Stimulated activated CD4-positive, alpha-beta T cell treated with anti-CD3 and anti-CD28 coated beads, Interleukin-4, amount 100 ng/mL, for 4 hours (primary cell): ENCODE data around the gene CORT.
"Not testable (repeated sequence)": the region's sequence is repeated elsewhere in the genome, so short reads cannot be mapped to it uniquely, and the experiment has no call there.

Experiments
- DNase-seq, 2 experiments: peaks; one replicate each; pipeline ENCODE4 v3.0.0-alpha.2; 2020

CORT gene

DNA sequence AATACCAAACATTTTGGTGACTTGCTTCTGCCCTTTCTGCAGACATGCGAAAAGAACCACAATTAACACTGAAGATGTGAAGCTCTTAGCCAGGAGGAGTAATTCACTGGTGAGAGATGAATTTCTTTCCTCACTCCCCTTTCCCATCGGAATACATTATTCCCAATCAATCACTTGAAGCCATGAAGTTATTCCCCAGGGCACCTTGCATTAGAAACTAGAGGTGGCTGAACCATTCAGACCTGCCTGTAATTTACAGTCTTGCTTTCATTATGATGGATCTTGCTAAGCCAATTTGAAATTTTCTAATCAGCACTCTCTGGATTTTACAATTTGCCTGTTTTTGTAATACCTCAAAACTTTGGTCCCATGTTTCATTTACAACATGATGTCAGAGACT lies 9.5 kb upstream of the CORT start:
- no peak for DNase-seq

DNA sequence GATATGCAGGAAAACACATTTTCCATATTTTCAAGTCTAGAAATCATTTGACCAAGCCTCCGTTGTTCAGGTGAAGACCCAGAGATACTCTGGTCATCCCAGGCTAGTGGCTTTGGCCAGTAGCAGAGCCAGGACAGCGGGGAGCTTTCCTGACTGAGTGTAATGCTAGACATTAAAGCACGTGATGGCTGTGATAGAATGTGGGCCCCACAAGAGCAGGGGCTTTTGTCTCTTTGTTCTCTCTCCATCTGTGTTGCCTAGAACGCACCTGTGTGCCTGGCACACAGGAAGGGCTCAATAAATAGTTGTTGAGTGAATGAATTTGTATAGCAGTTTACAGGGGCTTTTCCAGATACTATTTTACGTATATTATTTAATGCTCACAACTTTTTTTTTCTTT lies 9.0 kb upstream of the CORT start:
- no peak for DNase-seq

DNA sequence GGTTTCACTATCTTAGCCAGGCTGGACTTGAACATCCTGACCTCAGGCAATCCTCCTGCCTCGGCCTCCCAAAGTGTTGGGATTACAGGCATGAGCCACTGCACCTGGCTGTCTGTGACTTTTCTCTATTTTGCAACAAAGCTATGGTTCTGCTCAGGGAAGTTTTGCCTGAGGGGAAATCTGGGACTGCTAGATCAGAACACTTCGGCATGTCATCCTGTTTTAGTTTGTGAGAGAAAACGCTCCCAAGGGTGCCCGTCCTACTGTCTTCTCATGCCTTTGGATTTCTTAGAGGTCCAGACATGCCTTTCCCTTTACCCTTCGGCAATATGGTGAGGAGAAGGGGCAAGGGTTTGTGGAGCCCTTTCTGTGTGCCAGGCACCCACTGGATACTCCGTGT lies 5.6 kb upstream of the CORT start:
- DNase-seq, result no peak

DNA sequence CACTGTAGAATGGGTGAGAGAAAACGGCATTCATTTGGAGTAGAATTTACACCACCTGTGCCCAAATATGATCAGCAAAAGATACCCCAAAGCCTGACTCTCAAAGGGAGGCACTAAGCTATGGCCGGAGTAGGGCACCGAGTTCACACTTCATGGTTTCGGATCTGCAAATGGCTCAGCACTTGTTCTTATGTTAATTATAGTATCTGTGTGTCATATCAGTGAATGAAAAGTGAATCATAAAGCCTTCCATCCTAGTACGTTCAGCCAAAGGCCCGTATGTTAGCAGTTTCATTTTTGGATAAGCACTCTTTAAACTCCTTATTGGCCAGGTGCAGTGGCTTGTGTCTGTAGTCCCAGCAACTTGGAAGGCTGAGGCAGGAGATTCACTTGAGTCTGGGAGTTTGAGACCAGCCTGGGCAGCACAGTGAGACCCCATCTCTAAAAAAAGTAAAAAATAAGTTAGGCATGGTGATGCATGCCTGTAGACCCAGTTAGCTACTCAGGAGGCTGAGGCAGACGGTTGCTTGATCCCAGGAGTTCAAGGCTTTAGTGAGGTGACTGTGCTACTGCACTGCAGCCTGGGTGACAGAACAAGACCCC lies 4.9 kb upstream of the CORT start:
- no peak for DNase-seq

DNA sequence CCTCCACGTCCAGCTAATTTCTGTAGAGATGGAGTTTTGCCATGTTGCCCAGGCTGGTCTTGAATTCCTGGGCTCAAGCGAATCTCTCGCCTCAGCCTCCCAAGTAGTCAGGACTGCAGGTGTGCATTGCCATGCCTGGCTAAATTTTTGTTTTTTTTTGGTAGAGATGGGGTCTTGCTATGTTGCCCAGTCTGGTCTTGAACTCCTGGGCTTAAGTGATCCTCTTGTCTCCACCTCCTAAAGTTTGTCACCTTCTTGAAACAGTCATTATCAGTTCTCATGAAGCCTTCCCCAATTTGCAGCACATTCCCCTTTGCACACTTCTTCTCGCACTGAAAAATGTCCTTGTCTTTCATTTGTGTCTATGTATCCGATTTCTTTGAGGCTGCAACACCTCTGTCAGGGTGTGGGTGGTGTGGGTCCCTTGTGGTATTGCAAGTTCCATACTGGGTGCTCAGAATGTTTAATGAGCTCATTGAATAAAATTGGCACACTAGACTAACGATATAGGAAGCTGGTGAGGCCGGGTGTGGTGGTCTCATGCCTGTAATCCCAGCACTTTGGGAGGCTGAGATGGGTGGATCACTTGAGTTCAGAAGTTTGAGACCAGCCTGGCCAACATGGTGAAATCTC lies 2.9 kb upstream of the CORT start:
- no peak for DNase-seq

DNA sequence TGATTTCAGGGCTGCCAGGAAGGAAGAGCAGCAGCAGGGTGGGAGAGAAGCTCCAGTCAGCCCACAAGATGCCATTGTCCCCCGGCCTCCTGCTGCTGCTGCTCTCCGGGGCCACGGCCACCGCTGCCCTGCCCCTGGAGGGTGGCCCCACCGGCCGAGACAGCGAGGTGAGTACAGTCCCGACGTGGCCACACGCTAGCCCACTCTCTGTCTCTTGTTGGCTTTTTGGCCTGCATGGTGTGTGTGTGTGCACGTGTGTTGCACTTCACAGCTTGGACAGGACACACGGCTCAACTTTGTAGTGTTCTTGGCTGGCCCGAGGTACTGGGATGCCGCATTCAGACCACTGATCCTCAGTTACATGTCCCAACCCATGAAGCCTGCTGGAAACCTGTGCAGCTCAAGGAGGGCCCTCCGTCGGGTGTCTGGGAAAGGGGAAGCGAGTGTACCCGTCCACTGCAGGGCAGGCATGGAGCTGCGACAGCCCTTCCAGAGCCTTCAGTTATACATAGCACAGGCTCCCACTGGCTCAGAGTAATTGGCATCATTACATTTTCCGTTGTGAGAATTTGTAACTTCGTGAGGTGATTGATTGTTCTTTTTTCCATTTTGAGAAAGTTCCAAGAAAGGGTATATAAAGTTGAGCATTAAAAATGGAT lies 454 bp downstream of the CORT start:
- DNase-seq, result no peak

DNA sequence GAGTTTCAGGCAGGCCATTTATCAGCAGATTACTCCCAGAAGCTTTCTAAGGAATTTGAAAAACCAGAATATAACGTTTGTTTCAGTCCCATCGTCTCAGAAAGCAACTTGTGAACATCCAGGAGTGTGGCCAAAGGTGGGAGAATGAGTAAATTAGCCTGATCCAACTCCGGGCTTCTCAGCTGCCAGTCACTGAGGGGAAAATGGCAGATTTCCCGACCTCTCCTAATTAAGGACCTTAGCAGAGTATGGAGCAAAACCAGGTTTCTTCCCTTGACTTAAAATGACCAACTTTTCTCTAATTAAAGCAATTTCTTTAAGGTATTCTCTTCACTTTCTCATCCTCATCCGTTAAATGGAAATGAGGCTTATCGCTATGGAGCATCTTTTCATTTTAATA lies 1.0 kb downstream of the CORT start:
- DNase-seq, result no peak

DNA sequence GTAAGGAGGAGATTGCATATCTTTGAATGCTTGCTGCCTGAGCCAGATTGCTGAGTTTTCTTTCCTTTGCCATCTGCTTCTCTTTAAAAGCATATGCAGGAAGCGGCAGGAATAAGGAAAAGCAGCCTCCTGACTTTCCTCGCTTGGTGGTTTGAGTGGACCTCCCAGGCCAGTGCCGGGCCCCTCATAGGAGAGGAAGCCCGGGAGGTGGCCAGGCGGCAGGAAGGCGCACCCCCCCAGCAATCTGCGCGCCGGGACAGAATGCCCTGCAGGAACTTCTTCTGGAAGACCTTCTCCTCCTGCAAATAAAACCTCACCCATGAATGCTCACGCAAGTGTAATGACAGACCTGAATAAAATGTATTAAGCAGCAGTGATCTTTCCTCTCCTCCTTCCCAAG lies 1.5 kb downstream of the CORT start:
- DNase-seq, result no peak

DNA sequence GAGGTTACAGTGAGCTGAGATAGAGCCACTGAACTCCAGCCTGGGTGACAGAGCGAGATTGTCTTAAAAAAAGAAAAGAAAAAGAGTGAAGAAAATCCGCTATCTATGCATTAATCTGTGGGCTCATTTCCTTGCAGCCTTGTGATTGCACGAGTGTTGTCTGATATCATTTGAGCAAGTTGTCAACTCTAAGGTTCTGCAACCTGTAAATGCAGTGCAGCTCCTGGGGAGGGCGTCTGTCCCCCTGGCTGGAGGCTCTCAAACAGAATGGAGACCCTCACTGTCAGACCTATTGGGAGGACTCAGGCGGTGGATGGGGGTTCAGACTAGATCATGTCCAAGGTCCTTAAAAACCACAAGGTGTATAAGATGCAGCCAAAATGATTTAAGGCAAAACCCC lies 6.2 kb downstream of the CORT start:
- DNase-seq, result no peak

DNA sequence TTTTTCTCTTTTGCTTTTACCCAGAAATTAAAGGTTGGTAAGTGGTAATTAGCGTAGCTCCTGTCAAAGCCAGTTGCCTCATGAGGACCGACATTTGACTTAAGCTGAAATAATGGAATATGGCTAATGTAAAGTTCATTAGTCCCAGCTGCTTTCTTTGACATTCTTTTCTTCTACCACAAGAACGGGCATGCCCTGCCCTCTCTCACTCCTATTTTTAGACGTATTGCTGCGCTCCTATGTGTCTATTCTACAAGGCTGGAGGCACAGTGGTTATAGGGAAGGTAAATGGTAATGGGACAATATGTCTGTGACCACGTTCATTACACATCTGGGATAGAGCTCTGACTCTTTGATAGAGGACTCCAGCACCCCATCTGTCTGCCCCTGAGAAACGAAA lies 6.8 kb downstream of the CORT start:
- no peak for DNase-seq

DNA sequence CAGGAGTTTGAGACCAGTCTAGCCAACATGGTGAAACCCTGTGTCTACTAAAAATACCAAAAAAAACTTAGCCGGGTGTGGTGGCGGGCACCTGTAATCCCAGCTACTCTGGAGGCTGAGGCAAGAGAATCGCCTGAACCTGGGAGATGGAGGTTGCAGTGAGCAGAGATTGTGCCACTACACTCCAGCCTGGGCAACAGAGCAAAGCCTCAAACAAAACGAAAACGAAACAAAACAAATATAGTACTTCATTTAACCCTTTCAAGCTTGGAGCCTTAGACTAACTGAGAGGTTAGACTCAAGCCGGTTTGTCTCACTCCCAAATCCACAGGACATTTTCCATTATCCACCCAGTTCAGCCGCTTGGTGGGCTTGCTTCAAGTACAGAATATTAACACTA lies 7.6 kb downstream of the CORT start:
- DNase-seq, result not testable (repeated sequence)

DNA sequence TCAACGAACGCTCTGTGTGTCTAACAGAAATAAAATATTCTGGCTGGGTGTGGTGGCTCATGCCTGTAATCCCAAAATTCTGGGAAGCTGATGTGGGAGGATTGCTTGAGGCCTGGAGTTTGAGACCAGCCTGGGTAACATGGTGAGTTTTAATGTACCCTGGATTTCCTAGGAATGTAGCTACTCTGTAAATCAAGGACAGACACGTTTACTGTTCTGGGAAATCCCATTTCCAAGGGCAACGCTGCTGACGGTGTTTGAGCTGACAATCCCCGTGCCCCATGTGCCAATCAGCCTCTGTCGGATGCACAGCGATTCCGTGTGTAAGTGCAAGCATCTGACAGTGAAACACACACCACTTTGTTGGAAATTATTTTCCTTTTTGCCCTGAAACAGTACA lies 8.0 kb downstream of the CORT start:
- DNase-seq, result no peak

DNA sequence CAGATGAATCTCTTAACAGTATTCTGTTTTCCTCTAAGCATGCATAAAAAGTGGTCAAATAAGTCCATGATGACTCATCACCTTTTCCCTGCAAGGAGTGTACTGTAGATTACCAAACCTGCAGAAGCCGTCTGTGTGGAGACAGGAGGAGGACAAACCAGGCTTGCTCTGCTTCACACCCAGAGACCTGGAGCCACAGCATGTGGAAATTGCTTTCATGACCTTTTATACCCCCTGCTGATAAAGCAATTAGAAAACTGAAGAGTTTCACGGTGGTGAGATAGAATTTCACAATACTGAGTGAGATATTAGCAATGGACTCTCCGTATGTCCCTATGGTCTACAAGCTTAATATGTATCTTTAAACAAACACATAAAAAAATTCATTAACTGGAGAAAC lies 9.4 kb downstream of the CORT start:
- no peak for DNase-seq

DNA sequence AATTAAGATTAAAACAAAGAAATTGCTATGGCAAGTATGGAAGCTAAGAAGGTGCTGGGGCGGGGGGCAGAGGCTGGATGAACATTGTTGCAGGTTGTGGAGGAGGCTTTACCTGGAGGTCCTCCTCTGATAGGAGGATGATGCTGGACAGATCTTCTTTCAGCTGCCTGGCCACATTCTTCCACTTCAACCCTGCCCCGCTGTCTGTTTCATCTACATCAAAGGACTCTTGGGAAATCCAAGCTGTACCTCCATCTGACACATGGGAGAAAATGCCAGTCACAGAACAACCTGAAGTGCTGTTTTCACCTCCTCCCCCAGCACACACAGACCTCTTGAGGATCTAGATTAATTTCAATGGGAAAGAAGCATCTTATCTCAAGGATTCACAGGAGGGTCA lies 17.2 kb downstream of the CORT start:
- DNase-seq, result no peak

DNA sequence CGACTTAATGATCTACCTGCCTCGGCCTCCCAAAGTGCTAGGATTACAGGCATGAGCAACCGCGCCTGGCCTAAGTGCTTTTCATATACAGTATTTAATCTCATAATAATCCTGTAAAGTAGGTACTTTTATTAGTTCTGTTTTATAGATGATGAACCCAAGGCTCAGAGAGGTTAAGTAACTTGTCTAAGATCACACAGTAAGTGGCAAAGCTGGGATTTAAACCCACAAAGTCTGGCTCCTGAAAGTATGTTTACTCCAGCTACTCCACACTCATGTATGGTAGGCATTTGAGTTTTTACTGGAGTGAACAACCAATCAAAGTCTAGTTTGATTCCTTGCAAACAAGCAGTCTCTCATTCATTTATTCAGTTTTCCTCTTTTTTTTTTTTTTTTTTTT lies 20.2 kb downstream of the CORT start:
- DNase-seq, result no peak

DNA sequence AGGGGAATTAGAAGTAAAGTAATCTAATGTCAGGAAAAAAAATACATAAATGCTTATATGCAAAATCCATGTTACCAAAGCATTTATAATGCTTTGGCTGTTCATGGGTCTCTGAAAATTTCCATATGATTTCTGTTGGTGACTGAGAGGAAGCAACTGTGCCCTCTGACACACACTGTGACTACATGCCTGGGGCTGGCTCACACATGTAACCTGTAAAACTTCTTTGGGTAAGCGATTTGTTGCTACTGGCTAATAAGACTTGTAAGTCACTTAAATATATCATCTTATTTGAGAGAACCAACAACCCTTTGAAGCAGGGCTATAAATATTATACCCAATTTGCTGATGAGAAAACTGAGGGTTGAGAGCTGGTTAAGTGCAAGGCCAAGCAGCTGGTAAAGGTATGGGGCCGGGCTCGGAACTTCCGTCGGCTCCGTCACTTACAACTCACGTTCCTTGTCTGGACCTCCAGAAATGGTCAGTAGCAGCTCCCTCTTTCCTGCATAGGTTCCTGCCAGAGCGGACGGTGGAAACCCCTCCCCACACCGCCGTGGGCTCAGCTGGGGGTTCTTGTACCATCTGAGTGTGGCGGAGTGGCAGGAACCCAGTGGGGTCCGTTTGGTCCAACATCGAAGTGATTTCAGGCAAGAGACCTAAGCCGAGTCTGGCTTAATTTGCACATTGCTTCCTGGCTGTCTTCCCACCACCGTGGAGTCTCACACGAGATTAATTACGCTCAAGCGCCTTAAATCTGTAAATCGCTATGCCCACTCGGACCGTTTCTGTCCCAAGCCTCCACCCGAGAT lies 21.8 kb downstream of the CORT start:
- DNase-seq, result no peak

DNA sequence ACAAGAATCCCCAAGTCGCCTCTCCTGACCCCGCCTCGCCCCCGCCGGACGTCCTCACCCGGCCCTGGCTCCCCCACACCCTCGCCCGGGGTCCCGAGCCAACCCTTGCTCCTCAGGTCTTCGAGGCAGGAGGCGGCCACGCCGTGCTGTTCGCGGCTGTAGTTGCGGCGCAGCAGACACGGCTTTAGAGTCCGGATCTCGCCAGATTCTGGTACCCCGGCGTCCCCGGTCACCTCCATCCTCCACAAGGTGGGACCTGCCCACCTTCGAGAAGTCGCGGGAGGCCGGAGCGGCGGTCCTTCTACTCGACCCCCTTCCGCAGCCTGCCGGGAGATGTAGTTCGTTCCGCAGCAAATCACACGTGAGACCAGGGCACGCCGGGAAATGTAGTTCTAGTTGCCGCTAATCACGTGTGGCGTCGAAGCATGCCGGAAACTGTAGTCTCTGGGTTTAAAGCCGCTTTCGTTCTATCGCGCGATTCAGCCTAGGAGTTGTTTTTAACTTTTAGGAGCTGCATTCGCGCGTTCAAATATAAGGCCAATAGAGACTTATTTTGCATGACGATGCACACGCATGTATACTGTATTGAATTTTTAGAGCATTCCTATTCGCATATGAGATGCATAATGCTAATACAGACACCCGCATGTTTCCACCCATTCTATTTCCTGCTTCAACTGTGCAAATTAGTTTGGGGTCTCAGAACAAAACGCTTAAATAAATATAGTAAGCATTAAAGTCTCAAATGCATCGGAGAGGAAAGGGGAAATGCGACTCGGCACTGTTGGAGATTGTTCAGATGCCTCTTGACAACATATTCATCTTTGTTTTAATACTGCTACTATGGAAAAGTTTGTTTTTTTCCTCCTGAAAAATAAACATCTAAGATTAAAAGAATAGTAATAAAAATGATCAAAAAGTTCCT lies 22.7 kb downstream of the CORT start, which contains the start of gene DFFA:
Gene DFFA, minus strand, starts transcription at position 310 of the 925 bp plus-strand sequence. Its CDS starts 71 bp downstream, at position 239.
- DNase-seq, result peak; percentile 84 to 91

DNA sequence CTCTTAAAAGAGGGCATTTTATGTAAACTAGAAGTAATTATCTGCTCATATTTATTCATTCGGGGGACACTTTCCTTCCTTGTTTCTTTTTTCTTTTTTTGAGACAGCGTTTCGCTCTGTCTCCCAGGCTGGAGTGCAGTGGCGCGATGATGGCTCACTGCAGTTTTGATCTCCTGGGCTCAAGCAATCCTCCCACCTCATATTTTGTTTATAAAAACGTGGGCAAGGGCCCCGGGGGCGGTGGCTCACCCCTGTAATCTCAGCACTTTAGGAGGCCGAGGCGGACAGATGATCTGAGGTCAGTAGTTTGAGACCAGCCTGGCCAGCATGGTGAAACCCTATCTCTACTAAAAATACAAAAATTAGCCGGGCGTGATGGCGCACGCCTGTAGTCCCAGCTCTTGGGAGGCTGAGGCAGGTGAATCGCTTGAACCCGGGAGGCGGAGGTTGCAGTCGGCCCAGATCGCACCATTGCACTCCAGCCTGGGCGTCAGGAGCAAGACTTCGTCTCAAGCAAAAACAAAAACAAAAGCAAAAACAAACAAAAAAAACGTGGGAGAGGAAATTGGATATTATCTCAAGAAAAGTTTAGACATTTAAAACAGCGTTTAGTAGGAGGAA lies 23.4 kb downstream of the CORT start:
- no peak for DNase-seq

DNA sequence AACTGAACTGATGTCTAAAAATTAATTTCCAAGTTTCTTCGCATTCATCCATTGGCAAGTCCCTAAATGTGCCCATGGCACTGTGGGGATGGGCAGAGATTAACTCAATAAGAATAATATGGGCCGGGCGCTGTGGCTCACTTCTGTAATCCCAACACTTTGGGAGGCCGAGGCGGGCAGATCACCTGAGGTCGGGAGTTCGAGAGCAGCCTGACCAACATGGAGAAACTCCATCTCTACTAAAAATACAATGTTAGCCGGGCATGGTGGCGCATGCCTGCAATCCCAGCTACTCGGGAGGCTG lies 24.4 kb downstream of the CORT start:
- DNase-seq, result not testable (repeated sequence)

DNA sequence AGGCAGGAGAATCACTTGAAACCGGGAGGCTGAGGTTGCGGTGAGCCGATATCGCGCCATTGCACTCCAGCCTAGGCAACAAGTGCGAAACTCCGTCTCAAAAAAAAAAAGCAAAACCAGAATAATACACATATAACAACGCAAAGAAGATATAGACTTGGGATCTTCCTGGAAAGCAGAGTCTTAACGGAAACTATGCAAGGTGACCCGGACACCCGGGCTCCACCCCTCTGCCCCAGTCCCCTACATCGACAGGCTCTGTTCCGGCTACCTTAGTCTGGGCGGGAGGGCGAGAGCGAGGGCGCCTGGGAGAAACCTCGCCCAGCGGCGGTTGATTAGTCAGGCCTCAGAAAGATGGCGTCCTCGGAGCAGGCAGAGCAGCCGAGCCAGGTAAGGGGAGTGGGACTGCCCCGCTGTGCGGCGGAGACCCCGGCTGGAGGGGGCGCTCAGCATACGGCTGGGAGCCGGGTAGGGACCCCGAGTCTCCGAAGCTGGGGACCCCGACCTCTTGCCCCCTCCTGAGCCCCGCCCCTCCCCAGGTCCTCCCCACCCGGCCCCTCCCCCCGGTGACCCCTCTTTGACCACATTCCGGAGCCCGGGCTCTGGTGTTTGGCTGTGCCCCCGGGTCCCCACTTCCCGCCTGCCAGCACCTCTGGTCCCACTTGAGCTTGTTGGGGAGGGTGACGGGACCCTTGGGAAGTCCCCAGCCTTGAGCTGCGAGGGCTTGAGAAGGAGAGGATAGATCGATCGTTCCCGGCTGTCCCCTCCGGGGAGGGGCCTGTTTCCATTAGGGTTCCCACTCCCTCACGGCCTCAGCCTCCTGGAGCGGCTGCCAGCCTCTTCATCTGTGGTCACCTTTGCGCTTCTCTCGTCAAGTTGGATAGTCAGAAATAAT lies 25.0 kb downstream of the CORT start, which contains the start of gene PEX14:
Gene PEX14, plus strand, starts transcription at position 338 of the 895 bp plus-strand sequence. Its CDS starts 17 bp downstream, at position 355.
- peak; percentile 81 to 83 for DNase-seq

DNA sequence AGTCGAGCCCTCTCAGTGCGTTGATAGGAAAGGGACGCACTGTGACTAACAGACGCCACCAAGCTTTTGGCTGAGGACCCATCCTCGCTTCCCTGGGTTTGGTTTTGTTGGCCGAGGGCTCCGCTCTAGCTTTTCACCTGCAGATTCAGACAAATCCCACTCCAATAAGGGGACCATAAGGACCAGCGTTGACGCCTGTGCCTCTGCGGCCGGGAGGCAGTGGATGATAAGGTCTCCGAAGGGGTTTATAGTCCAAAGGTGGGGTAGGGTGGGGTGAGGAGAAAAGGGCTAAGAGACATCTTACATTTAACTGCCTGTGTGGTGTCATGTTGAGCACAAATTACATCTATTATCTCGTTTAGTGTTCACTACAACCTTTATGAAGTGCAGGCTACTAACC lies 25.7 kb downstream of the CORT start:
- DNase-seq, result no peak
